Amygdala (tissue), 56 donors: ENCODE measurements around the gene MTUS2.
"Not testable (repeated sequence)": the region's sequence is repeated elsewhere in the genome, so short reads cannot be mapped to it uniquely, and the experiment has no call there.

Experiments
- DNase-seq, 56 donors: peaks; one replicate each; lab custom pipeline; 2025; lab: John Stamatoyannopoulos, UW

MTUS2 gene

GRCh38 chr13:28954810-28955209, 134.7 kb downstream of the MTUS2 start:
- no peak for DNase-seq

DNA sequence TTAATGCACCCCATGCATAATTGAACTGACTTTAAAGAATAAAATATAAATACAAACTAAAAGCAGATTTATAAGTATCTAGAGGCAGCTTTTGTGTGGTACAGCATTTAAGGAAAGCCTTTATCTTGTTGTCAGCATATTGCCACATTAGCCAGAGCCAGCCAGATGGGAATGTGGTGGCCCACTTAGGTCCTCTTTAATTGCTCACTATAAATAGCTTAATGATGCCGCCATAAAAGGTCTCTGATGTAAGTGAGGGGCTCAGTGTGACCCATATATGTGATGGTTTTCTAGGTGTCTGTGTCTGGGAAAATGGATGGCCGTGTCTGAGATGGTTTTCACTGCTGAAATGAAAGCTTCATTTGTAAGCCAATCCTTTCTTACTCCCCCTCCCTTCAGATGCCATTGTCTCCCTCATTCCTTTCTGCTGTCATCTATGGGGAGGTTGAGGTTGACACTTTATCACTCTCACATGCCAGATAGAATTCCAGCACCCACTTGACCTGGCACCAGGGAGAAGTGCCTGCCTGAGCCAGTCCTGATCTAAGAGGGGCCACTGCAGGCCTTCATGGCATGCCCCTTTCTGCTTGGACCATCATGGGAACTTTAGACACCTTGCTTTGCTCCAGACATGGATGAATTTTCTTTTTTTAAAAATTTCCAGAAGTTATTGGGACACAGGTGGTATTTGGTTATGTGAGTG, 135.3 kb downstream of the MTUS2 start:
- no peak for DNase-seq

DNA sequence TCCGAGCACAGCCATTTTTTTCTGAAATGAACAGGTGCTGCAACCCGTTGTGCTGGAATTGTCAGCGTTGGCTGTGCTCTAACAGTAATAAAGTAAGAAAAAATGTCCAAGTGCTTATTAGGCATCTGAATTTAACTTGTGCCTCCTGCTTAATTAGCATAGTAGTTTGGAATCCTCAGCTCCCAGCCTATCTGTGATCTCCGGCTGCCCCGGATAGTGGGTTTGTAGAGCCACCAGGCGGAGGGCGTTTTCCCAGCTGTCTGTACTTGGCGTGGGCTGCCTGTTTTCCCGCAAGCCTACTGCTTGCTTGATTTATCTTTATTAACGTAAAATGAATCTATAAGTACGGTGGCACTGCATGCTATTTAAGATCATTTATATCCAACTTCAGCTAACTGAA, 137.9 kb downstream of the MTUS2 start:
- DNase-seq, result peak in 19 of 56 donors; percentile 2 to 54 (median 18)

GRCh38 chr13:28958441-28958840, 138.3 kb downstream of the MTUS2 start:
- no peak for DNase-seq

- DNase-seq, result no peak
Observed at GRCh38 chr13:28964052-28964451, 143.9 kb downstream of the MTUS2 start.

DNA sequence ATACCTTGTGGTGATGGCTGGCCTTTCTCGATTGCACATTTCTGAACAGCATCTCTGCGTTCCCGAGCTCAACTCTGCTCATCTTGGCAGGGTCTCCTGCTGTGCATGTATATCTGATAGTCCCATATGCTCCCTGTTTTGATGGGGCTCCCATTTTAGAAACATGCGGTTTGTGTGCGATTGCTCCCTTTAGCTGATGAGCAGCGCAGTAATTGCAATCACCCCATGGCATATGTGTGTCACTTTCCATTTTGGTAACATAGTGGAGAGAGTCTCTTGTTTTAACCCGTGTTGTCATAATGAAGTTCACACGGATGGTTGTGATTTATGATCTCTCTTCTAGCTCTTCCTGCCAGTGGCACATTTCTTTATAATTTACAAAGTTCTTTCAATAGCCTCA, 144.7 kb downstream of the MTUS2 start:
- DNase-seq, result no peak

- no peak for DNase-seq
Observed at GRCh38 chr13:28967029-28967915, 147.1 kb downstream of the MTUS2 start.

GRCh38 chr13:28976195-28976594, 156.1 kb downstream of the MTUS2 start:
- no peak for DNase-seq

DNA sequence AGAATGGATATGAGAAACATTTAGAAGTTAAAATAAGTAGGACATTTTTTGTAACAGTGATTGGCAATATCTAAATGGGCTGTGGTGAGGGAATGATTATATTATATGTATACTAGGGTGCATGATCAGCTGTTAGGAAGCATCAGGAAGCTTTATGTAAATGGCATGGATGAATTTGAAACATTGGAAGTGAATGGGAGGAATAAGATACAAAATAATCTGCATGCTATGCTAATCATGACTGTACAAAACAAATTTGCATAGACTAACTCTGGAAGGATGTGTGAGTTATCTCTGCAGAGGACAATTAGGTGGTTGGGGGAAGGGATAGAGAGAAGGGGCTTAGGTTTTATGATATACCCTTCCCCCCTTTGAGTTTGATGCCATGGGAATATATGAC, 156.5 kb downstream of the MTUS2 start:
- DNase-seq, result no peak

- DNase-seq, result no peak
Observed at GRCh38 chr13:28978574-28978973, 158.4 kb downstream of the MTUS2 start.

DNA sequence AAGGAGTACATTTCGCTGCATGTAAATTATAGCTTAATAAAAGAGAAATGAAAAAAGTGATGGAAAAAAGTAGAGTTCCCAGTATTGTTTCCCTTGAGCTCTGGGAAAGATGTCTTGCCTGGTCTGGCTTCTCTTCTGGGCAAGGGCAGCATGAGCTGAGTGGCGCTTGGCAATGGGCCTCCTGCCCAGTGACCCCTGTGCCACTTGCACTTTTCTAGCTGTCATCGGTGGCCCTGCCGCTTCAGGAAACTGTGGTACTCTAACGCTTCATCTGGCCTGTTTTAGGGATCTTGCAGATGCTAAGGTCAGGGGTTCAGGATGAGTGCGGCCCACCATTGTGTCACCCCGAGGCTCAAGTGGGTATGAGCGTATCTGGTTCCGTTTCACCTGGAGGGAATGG, 161.4 kb downstream of the MTUS2 start:
- no peak for DNase-seq

- DNase-seq, result no peak
Observed at GRCh38 chr13:28983641-28984040, 163.5 kb downstream of the MTUS2 start.

GRCh38 chr13:28984326-28984725, 164.2 kb downstream of the MTUS2 start:
- no peak for DNase-seq

DNA sequence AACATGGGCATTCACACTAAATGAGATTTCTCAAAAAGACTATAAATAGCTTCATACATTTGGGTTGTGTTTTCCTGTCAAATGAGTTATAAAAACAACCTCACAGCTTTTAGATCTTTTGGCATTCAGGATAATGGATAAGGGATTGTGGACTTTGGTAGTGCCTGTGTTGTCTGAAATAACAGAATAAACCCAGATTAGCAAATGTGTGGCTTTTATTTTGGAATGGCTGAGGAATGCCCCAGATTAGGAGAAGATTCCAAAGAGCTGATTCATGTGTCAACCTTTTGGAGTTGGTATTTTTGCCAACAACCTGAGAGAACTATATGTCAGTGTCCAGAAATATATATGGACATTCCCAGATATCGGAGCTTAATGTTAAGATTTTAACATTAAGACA, 164.7 kb downstream of the MTUS2 start:
- no peak for DNase-seq

DNA sequence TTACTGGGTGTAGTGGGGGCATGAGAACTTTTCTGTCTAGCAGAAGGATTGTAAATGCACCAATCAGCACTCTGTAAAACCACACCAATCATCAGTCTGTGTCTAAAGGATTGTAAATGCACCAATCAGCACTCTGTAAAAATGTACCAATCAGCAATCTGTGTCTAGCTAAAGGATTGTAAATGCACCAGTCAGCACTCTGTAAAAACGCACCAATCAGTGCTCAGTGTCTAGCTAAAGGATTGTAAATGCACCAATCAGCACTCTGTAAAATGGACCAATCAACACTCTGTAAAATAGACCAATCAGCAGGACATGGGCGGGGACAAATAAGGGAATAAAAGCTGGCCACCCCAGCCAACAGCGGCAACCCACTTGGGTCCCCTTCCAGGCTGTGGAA, 170.2 kb downstream of the MTUS2 start:
- not testable (repeated sequence) for DNase-seq

DNA sequence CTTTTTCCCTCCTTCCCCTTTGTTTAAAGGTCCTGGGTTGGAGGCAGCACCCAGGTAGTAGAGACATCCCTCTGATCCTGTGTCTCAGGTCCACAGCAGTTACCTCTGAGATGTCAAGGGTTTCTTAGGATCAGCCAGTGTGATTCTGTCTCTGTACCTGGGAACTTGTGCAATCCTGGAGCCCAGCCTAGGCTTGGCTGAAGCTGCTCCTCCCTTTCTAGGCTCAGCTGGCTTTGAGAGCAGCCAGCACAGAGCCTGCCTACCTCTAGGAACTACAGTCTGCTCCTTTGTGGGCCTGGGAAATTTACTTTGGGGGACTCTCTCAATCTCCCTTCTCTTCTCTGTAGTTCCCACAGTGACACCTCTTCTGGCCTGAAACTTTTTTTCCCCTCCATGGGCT, 171.6 kb downstream of the MTUS2 start:
- DNase-seq, result no peak

GRCh38 chr13:29000826-29001225, 180.7 kb downstream of the MTUS2 start:
- no peak for DNase-seq

GRCh38 chr13:29005035-29005762, 185.1 kb downstream of the MTUS2 start:
- DNase-seq, result no peak

DNA sequence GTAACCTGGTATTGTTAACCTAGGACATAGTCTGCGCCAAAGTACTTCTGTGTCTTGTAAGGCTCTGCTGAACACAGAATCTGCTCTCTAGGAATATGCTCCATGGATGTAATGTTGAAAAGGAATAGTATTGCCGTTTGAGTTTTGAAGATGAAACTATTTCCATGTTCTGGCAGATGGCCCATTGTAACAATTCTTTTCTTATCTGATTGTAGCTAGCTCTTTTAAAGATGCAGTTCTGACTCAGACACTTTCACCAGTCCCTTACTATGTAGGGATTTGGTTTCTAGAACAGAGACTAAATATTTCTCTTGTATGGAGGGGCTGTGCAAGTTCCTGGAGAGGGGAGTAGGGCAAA, 185.6 kb downstream of the MTUS2 start:
- no peak for DNase-seq

GRCh38 chr13:29006359-29006850, 186.3 kb downstream of the MTUS2 start:
- no peak for DNase-seq

GRCh38 chr13:29008296-29008695, 188.2 kb downstream of the MTUS2 start:
- no peak for DNase-seq
